GM12878 (cell line): ENCODE results near the gene COL8A2. TPM values are rescaled to one million over a fixed set of nuclear protein-coding genes. Genes with fewer than 3 reads are reported as not detected.

ENCODE experiments used
- E2F8 ChIP-seq: fragments of 450-650 bp; IDR thresholded peaks from 2 replicates; pipeline ENCODE4 v1.6.1; 2018; ENCODE audit warnings: mild to moderate bottlenecking, low read depth, moderate library complexity; ENCODE audit not compliant: partially characterized antibody
- ELK1 ChIP-seq: IDR thresholded peaks from 2 replicates; pipeline ENCODE4 v1.6.1; 2012; ENCODE audit warnings: low read depth, low read length, improper control_type of control experiment
- FOXM1 ChIP-seq: IDR thresholded peaks from 2 replicates; pipeline ENCODE4 v1.6.1; 2012; ENCODE audit warnings: low read depth, mild to moderate bottlenecking, inconsistent platforms, low read length, moderate library complexity
- IRF5 ChIP-seq: fragments of 450-650 bp; IDR thresholded peaks from 2 replicates; pipeline ENCODE4 v1.6.1; 2017; ENCODE audit warnings: borderline replicate concordance
- JUNB ChIP-seq: IDR thresholded peaks from 2 replicates; pipeline ENCODE4 v1.6.1; 2016; ENCODE audit warnings: antibody characterized with exemption, mild to moderate bottlenecking
- KAT2A ChIP-seq: conservative IDR thresholded peaks from 2 replicates; pipeline ENCODE4 v1.6.1; 2011; ENCODE audit warnings: low read depth, low read length; ENCODE audit not compliant: control insufficient read depth
- SMC3 ChIP-seq: IDR thresholded peaks from 2 replicates; pipeline ENCODE4 v1.6.1; 2011; ENCODE audit warnings: low read length, improper control_type of control experiment, borderline replicate concordance
- USF1 ChIP-seq: IDR thresholded peaks from 2 replicates; pipeline ENCODE4 v1.6.1; 2011; ENCODE audit warnings: borderline replicate concordance, low read depth, mild to moderate bottlenecking, moderate library complexity, mixed read lengths, low read length; ENCODE audit not compliant: insufficient read depth; ENCODE audit errors: extremely low read length
- ZBTB33 ChIP-seq: fragments of 450-650 bp; IDR thresholded peaks from 2 replicates; pipeline ENCODE4 v1.6.1; 2017; ENCODE audit warnings: mild to moderate bottlenecking
- ZNF207 ChIP-seq: fragments of 450-650 bp; IDR thresholded peaks from 2 replicates; pipeline ENCODE4 v1.6.1; 2014; ENCODE audit warnings: antibody characterized with exemption, mild to moderate bottlenecking, borderline replicate concordance
- polyA plus RNA-seq, 11 experiments: library from polyadenylated mRNA; depleted of rRNA in 4 of 11; unstranded in 6 of 11; stranded (reverse) in 5 of 11; fragments of >200 nt; fragmentation: Nextera tagmentation in 4 of 11; fragmentation: Illumina TruSeq in 1 of 11; extraction: Ambion mirVana in 4 of 11; extraction: Trizol in 1 of 11; gene quantifications; 1 replicate in 1 of 11; 2 replicates in 10 of 11; pipeline versions ENCODE4 v1.2.1 to v1.2.3, GENCODE V29; 2011 to 2016; ENCODE audit warnings: inconsistent platforms in 2 of 11, missing spikeins in 2 of 11, low read depth in 1 of 11
- total RNA-seq, 4 experiments: library from RNA; depleted of rRNA in 3 of 4; stranded (reverse); fragments of >200 nt in 3 of 4; fragmentation: Illumina TruSeq in 1 of 4; extraction: Trizol in 1 of 4; gene quantifications; 2 replicates each; pipeline versions ENCODE4 v1.2.1 to v1.2.3, GENCODE V29; 2013 to 2021

COL8A2 gene
- total and polyA plus RNA-seq, 10 of the 15 experiments (the other 5 are each of a cell fraction or from before 2014, with no cell fraction given), result 0.01 TPM; not detected in 9

GRCh38 chr1:36099681-36100341 is 25.2 kb downstream of the COL8A2 start (continued):
- TF ChIP-seq E2F8, result no peak
- TF ChIP-seq ZBTB33, result no peak
- TF ChIP-seq KAT2A, result no peak
- no peak for TF ChIP-seq IRF5
- 0 out of 2 replicates have a peak, but pooled peaks have one; percentile 44 for TF ChIP-seq FOXM1
- 0 out of 2 replicates have a peak, but pooled peaks have one; percentile 30 for TF ChIP-seq ZNF207
- TF ChIP-seq USF1, result no peak
- TF ChIP-seq SMC3, result peak; percentile 94
- no peak for TF ChIP-seq ELK1
- no peak for TF ChIP-seq JUNB
